H54 (cell line): ENCODE data around the gene MEF2B.
"Not testable (repeated sequence)": the region's sequence is repeated elsewhere in the genome, so short reads cannot be mapped to it uniquely, and the experiment has no call there.

Experiments used
- DNase-seq: peaks from one replicate; pipeline ENCODE4 v3.0.0; 2011; ENCODE audit warnings: low spot score, mixed read lengths; ENCODE audit not compliant: insufficient read length
- FAIRE-seq: peaks from 3 replicates; lab custom pipeline; 2011; peaks lifted over from hg19 to GRCh38; lab: Jason Lieb, UNC
- POLR2A ChIP-seq: IDR thresholded peaks from 2 replicates; pipeline ENCODE4 v1.6.1; 2011; ENCODE audit warnings: low read depth, mild to moderate bottlenecking, low read length

The MEF2B gene

DNA sequence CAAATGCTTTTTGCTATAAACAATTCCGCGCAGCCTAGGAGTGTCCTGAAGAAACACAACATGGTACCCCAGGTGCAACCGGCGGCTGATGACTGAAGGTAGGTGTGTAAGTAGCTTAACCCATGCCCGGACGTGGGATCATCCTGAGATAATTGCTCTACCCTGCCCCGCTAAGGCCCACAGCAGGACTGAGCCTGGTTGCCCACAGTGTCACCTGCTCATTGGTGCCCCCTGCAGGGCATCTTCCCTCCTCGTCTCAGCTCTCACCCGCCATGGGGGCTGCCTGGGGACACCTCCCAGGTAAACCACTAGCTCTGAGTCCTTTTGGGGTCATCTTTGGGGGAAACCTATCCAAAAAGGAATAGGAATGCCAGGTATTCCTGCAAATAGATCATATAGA is 54.1 kb downstream of the MEF2B start:
- FAIRE-seq (no peak), DNase-seq (peak; percentile 37)

DNA sequence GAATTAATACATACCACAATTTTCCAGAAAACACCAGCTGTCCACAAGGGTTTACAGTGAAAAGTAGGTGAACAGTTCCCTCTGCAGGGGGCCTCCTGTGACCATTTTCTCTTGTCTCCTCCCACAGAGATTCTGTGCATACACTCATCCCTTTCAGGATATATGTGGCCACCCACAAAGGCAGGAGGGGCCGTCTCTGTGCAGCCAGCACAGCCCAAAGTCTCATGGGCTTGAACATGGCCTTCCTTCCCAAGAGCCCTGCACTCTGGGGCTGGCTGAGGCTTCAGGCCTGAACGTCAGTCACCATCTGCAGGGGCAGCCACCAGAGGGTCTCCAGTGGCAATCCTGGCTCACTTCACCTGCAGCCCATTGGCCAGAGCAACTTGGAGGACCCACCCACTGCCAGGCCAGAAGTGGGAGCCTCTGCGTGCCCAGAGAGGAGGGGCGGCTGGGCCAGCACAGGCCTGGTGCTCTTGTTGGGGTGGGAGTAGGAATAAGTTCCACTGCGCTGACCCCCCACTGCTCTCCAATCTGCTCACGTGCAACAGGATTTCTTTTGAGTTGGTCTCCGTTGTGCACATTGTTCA is 56.9 kb downstream of the MEF2B start:
- peak; percentile 74 for DNase-seq
- FAIRE-seq = no peak
- no peak for TF ChIP-seq POLR2A

More for the DNA sequence above, 54.1 kb downstream of the MEF2B start:
- no peak for TF ChIP-seq POLR2A

DNA sequence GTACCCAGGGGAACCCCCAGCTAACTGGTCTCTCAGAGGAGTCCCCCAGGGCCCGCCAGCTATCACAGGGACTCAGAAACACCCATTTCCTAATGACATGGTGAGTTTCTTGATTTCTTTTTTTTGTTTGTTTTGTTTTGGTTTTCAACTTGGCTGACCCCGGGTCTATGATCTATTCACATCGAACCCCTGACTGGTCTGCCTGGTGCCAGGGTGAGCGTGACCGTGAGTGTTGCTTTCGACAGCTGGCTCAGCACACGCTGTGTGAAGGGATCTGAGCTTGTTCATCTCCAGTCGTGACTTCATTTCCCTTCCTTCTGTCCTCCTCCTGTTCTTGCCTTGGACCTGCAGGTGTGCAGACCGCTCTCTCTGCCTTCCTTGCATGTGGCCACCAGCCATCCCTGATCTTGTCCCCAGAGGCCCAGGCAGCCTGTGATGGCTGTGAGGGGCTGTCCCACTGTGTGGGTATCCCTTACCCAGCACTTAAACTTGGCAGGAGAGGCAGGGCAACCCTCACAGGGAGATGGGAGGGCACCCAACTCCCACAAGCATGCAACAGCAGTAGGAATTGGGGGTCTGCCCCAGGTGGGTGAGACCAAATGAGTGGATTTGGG is 58.0 kb downstream of the MEF2B start:
- TF ChIP-seq POLR2A = no peak
- no peak for FAIRE-seq
- no peak for DNase-seq

DNA sequence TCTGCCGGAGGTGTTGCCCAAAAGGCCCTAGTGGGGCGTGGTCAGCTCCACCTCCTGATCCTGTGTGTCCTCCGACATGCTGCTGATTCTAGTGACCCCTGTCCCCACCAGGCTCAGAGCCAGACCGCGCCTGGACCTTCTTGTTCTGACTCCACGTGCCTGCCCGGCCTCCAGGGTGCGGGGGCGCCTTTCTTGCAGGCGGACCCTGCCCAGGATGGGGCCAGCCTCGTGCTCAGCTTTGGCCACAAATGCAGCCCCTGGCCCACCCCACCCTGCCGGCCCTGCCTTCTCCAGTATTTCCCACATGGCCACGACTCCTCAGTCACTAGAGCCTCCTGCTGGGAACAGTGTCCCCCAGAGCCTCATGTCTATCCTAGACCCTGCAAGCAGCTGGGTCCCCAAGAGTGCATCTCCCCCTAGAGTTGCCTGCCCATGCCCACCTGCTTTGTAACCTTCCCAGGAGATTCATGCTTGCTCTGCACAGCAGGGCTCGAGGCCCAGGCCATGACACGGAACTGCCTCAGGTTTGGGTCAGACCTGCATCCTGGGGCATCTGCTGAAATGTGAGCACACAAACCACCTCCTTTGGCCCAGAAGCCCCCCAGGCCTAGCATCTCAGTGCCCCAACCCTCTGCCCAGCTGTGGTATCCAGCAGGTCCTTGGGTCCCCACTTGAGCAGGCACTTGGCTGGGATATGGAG is 58.8 kb downstream of the MEF2B start:
- DNase-seq (no peak), FAIRE-seq (no peak)
- no peak for TF ChIP-seq POLR2A

DNA sequence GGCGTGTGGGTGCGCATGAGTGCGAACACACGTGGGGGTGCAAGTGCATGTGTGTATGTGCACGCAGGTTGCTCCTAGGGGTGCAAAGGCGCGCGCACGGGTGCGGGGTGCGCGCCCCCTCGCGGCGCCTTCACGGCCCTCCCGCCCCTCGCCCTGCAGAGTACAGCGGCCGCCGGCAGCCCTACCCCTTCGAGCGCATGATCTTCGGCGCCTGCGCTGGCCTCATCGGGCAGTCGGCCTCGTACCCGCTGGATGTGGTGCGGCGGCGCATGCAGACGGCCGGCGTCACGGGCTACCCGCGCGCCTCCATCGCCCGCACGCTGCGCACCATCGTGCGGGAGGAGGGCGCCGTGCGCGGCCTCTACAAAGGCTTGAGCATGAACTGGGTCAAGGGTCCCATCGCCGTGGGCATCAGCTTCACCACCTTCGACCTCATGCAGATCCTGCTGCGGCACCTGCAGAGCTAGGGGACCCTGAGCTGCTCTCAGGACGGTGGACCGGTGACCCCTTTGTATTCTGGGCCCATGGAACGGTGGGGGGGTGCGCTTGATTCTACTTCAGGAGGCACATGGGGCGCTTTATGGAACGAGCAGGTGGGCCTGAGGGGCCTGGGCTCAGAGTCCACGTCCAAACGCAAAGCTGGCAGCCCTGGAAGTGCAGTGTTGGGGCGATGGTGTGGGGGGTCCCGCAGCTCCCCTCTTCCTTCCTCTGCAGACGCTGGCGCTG is 59.5 kb downstream of the MEF2B start:
- no peak for FAIRE-seq
- DNase-seq = no peak
- no peak for TF ChIP-seq POLR2A

DNA sequence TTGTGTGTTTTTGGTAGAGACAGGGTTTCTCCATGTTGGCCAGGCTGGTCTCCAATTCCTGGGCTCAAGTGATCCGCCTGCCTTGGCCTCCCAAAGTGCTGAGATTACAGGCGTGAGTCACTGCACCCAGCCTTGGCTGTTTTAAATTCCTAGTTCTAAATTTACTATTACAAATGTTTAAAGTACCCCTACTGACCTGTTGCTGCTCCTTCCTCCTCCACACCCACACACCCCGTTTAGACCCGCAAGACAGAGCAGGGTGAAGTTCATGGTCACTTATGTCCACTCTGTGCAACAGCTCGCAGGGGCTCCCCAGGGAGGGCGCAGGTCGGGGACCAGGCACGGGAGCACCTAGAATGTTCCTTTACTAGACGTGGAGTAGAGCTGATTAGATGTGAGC is 60.5 kb downstream of the MEF2B start:
- FAIRE-seq (no peak), DNase-seq (no peak)
- TF ChIP-seq POLR2A = no peak

DNA sequence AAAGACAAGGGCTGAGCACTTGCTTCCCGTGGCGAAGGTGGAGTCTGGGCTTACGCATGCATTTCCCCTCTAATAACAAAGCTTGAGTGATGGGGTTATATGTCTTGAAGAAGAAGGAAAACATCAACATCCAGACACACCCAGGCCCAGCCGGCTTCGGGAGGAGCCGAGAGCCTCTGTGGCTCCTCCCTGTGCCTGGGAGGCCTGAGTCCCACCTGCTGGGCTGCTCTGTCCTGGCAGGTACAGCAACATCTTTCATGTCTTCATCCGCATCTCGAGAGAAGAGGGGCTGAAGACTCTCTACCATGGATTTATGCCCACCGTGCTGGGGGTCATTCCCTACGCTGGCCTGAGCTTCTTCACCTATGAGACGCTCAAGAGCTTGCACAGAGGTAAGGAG is 62.4 kb downstream of the MEF2B start:
- TF ChIP-seq POLR2A = no peak
- FAIRE-seq = no peak

DNA sequence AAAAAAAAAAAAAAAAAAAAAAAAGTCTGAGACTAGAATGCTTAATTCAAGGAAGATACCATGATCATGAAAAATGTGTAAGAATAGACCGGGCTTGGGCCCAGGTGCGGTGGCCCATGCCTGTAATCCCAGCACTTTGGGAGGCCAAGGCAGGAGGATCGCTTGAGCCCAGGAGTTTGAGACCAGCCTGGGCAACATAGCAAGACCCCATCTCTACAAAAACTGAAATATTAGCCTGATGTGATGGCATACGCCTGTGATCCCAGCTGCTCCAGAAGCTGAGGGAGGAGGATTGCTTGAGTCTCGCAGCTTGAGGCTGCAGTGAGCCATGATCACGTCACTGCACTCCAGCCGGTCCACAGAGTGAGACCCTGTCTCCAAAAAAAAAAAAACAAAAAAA is 63.1 kb downstream of the MEF2B start:
- FAIRE-seq, DNase-seq: not testable (repeated sequence)

More for the DNA sequence above, 62.4 kb downstream of the MEF2B start:
- no peak for DNase-seq

DNA sequence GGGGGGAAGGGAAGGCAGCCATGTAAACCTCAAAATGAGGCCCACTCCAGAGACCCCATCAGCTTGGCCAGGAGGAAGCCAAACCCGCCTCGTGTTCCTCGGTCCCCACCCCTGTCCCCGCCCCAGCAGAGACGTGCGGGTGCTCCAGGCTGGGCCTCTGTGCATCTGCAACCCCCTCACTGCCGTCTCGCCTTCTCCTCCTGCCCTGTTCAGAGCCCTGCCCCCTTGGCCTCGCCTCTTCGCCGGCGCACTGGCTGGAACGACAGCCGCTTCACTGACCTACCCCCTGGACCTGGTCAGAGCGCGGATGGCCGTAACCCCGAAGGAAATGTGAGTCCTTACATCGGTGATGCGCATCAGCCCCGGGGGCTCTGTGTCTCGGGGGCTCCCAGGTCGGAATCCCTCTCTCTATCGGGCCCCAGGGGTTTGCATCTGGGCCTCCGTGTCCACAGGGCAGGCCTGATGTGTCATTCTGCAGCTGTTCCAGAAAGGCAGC is 64.0 kb downstream of the MEF2B start:
- no peak for DNase-seq
- TF ChIP-seq POLR2A = no peak
- no peak for FAIRE-seq

DNA sequence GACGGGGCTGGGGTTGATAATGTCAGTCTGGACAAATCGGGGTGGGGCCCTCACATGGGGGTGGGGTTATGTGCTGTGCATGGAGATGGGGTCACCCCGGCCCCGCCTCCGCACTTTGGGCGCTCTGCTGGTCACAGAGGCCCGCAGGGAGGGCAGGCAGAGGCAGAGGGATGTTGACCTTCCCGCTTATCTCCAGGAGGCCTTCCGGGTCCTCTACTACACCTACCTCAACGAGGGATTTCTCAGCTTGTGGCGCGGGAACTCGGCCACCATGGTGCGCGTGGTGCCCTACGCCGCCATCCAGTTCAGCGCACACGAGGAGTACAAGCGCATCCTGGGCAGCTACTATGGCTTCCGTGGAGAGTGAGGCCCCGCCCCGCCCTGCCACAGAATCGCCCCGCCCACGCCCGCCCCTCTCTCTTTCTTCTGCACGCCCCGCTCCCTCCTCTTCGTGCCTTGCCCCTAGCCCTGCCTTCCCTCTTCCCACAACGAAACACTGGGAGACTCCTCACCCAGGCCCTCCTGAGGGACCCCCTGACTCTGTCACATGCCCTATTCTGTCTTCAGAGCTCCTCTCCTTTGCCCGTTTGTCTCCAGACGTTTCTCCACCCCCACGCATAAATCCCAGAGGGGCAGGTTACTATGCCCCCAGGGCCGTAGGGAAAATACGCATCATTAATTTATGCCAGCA is 64.6 kb downstream of the MEF2B start:
- DNase-seq = no peak
- no peak for TF ChIP-seq POLR2A
- FAIRE-seq = no peak

DNA sequence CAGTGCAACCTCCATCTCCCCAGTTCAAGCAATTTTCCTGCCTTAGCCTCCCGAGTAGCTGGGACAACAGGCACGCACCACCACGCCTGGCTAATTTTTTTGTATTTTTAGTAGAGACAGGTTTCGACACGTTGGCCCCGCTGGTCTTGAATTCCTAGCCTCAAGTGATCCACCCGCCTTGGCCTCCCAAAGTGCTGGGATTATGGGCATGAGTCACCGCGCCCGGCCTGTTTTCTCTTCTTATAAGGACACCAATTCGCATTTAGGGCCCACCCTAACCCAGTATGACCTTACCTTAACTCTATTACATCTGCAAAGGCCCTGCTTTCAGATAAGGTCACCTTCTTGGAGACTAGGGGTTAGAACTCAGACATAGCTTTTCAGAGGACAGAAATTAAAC is 66.9 kb downstream of the MEF2B start:
- TF ChIP-seq POLR2A = no peak

DNA sequence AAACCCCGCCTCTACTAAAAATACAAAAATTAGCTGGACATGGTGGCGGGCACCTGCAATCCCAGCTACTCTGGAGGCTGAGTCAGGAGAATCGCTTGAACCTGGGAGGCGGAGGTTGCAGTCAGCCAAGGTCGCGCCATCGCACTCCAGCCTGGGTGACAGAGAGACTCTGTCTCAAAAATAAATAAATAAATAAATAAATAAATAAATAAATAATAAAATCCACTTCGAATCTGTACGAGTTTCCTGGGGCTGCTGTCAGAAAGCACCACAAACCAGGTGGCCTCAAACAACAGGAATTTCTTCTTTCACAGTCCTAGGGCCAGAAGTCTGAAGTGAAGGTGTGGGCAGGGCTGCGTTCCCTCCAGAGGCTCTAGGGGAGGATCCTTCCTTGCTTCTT is 67.5 kb downstream of the MEF2B start:
- FAIRE-seq, DNase-seq: not testable (repeated sequence)

More for the DNA sequence above, 66.9 kb downstream of the MEF2B start:
- DNase-seq (no peak), FAIRE-seq (no peak)

DNA sequence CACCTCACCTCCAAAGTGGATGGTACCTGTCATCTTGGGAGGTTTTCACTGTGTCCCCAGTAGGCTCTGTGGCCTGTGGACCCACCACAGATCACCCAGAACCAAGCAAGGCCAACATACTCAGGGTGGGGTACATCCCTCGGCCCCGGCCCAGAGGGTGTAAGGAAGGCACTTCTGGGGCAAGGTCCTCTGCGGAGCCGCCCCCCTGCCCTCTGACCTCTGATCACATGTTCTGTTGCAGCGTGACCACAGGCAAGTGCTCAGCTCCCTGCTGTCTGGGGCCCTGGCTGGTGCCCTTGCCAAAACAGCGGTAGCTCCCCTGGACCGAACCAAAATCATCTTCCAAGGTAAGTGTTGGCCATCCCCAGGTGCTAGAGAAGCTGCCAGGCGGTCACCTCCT is 68.5 kb downstream of the MEF2B start:
- no peak for TF ChIP-seq POLR2A
- FAIRE-seq (no peak), DNase-seq (no peak)
